ENCODE measurements around the gene PEX6. TPM values are rescaled to one million over a fixed set of nuclear protein-coding genes. Genes with fewer than 3 reads are reported as not detected.

PEX6 gene
- polyA plus RNA-seq, 3 donors = 10.6 to 16.2 (median 15.5) TPM

- peaks cover 100% of the 10 kb centered on the region for H4K20me1 ChIP-seq (ENCODE audit: insufficient read depth, low read length)
- Mint-ChIP-seq H3K4me3 (peak overlapping the region in 1 of 2 donors; percentile 25), H3K9me3 (no peaks in the 10 kb centered on the region), H3K27ac (peak overlapping the region in 4 of 7 donors; percentile 10 to 67 (median 46)), H3K27me3 (ENCODE audit: low read depth in 3 of 3) (peaks cover 0 to 1% (median 0%) of the 10 kb centered on the region in 3 donors), H3K36me3 (peaks cover 81 to 87% of the 10 kb centered on the region in 2 donors), H3K4me1 (peaks cover 28% of the 10 kb centered on the region)
- 92% methylated on average over 10 of the region's 13 CpGs for WGBS (ENCODE audit: insufficient coverage)
- H3K79me2 ChIP-seq (ENCODE audit: insufficient read depth, low read length) = peaks cover 67% of the 10 kb centered on the region
- DNase-seq = no peak
- peaks cover 26 to 28% of the 10 kb centered on the region in 2 donors for H3K4me1 ChIP-seq (ENCODE audit: control insufficient read depth in 1 of 2, insufficient read depth in 2 of 2, low read length in 2 of 2)
- no peak overlapping the region for H3K4me2 ChIP-seq (replicated peaks; ENCODE audit: extremely low read depth, low read length, poor library complexity, severe bottlenecking)
- H3K9ac ChIP-seq (ENCODE audit: insufficient read depth, low read length, poor library complexity, severe bottlenecking) = no peak overlapping the region
- H2AFZ ChIP-seq (ENCODE audit: insufficient read depth, low read depth, low read length, poor library complexity, severe bottlenecking) = no peak overlapping the region
- peaks cover 82 to 90% of the 10 kb centered on the region in 2 donors for H3K36me3 ChIP-seq (replicated peaks in 1 of 2; ENCODE audit: control insufficient read depth in 1 of 2, insufficient read depth in 2 of 2, low read length in 2 of 2)
- TF ChIP-seq, protein P1, sequence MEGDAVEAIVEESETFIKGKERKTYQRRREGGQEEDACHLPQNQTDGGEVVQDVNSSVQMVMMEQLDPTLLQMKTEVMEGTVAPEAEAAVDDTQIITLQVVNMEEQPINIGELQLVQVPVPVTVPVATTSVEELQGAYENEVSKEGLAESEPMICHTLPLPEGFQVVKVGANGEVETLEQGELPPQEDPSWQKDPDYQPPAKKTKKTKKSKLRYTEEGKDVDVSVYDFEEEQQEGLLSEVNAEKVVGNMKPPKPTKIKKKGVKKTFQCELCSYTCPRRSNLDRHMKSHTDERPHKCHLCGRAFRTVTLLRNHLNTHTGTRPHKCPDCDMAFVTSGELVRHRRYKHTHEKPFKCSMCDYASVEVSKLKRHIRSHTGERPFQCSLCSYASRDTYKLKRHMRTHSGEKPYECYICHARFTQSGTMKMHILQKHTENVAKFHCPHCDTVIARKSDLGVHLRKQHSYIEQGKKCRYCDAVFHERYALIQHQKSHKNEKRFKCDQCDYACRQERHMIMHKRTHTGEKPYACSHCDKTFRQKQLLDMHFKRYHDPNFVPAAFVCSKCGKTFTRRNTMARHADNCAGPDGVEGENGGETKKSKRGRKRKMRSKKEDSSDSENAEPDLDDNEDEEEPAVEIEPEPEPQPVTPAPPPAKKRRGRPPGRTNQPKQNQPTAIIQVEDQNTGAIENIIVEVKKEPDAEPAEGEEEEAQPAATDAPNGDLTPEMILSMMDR (IDR thresholded peaks at IDR 0.05) = no peak
- no peak overlapping the region for H3K4me3 ChIP-seq (replicated peaks in 1 of 3; ENCODE audit: low read depth in 2 of 3, low read length in 3 of 3)
- no peaks in the 10 kb centered on the region for H3K9me3 ChIP-seq (replicated peaks in 1 of 2; ENCODE audit: control insufficient read depth in 1 of 2, insufficient read depth in 1 of 2, low read length in 2 of 2)
- H3K27ac ChIP-seq (ENCODE audit: low read depth in 1 of 2, low read length in 2 of 2) = peak overlapping the region in 1 of 2 donors; percentile 45
- H3K27me3 ChIP-seq (ENCODE audit: control insufficient read depth in 2 of 2, insufficient read depth in 2 of 2, low read length in 2 of 2) = no peaks in the 10 kb centered on the region
- intact Hi-C loops (cut with micrococcal nuclease) = loop anchor here (5.0 kb wide), 2 partner anchors 35 to 40 kb away; partner anchors contain the start of gene PEX6 (in 1 of the 2)
These were observed 41.2 kb downstream of the PEX6 start for GRCh38 chr6:42937548-42938427.

DNA sequence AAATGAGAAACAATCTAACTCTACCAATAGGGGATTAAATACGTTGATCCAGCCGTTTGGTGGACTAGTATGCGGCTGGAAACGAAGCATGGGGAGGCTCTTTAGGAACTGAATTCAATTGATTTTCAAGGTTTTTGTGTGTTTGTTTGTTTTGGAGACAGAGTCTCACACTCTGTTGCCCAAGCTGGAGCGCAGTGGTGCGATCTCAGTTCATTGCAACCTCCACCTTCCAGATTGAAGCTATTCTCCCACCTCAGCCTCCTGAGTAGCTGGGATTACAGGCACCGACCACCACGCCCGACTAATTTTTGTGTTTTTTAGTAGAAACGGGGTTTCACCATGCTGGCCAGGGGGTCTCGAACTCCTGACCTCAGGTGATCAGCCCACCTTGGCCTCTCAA is 42.6 kb downstream of the PEX6 start:
- intact Hi-C loops (cut with micrococcal nuclease) = loop anchor here (5.0 kb wide), 2 partner anchors 34 to 41 kb away; partner anchors contain the start of gene PEX6 (in 1 of the 2)
- H3K9me3 Mint-ChIP-seq = no peaks in the 10 kb centered on the region
- DNase-seq = no peak
- peak overlapping the region in 2 of 7 donors; percentile 56 to 79 for H3K27ac Mint-ChIP-seq
- H3K36me3 Mint-ChIP-seq = peaks cover 82 to 91% of the 10 kb centered on the region in 2 donors
- H3K27me3 ChIP-seq (ENCODE audit: control insufficient read depth in 2 of 2, insufficient read depth in 2 of 2, low read length in 2 of 2) = no peaks in the 10 kb centered on the region
- H3K4me2 ChIP-seq (replicated peaks; ENCODE audit: extremely low read depth, low read length, poor library complexity, severe bottlenecking) = no peak overlapping the region
- H3K9ac ChIP-seq (ENCODE audit: insufficient read depth, low read length, poor library complexity, severe bottlenecking) = no peak overlapping the region
- H3K4me3 ChIP-seq (replicated peaks in 1 of 3; ENCODE audit: low read depth in 2 of 3, low read length in 3 of 3) = no peak overlapping the region
- H3K4me1 Mint-ChIP-seq = peaks cover 41% of the 10 kb centered on the region
- H3K4me1 ChIP-seq (ENCODE audit: control insufficient read depth in 1 of 2, insufficient read depth in 2 of 2, low read length in 2 of 2) = peaks cover 40 to 42% of the 10 kb centered on the region in 2 donors
- H3K27ac ChIP-seq (ENCODE audit: low read depth in 1 of 2, low read length in 2 of 2) = peak overlapping the region in 1 of 2 donors; percentile 53
- H3K9me3 ChIP-seq (replicated peaks in 1 of 2; ENCODE audit: control insufficient read depth in 1 of 2, insufficient read depth in 1 of 2, low read length in 2 of 2) = no peaks in the 10 kb centered on the region
- TF ChIP-seq, protein P1 (IDR thresholded peaks at IDR 0.05) = no peak
- peaks cover 81% of the 10 kb centered on the region for H3K79me2 ChIP-seq (ENCODE audit: insufficient read depth, low read length)
- no peak overlapping the region for H2AFZ ChIP-seq (ENCODE audit: insufficient read depth, low read depth, low read length, poor library complexity, severe bottlenecking)
- peaks cover 98% of the 10 kb centered on the region for H4K20me1 ChIP-seq (ENCODE audit: insufficient read depth, low read length)
- no peak overlapping the region for H3K4me3 Mint-ChIP-seq
- 96% methylated on average over 4 of the region's 11 CpGs for WGBS (ENCODE audit: insufficient coverage)
- peaks cover 76 to 82% of the 10 kb centered on the region in 2 donors for H3K36me3 ChIP-seq (replicated peaks in 1 of 2; ENCODE audit: control insufficient read depth in 1 of 2, insufficient read depth in 2 of 2, low read length in 2 of 2)
- H3K27me3 Mint-ChIP-seq (ENCODE audit: low read depth in 3 of 3) = peaks cover 0 to 1% (median 0%) of the 10 kb centered on the region in 3 donors

Data from CD14-positive monocyte (primary cell).